ENCODE data around the gene CCDC57.
A peak's percentile ranks its signal among the peaks of the same experiment; 100 is the strongest.
"Not testable (repeated sequence)": the region's sequence is repeated elsewhere in the genome, so short reads cannot be mapped to it uniquely, and the experiment has no call there.

CCDC57 gene

GRCh38 chr17:82212331-82213250 is at the start of gene CCDC57:
Gene CCDC57 (minus strand): TSS chr17:82212842. CDS start chr17:82201944, 10,898 bp downstream.
- peak; percentile 65 for DNase-seq (ENCODE audit: low read depth)

- DNase-seq (ENCODE audit: low read depth) = no peak
These were observed 49.7 kb upstream of the CCDC57 start for GRCh38 chr17:82262344-82262743.

- DNase-seq (ENCODE audit: low read depth) = not testable (repeated sequence)
These were observed 47.6 kb upstream of the CCDC57 start for GRCh38 chr17:82259972-82260961.

GRCh38 chr17:82258555-82258954 is 45.9 kb upstream of the CCDC57 start:
- DNase-seq (ENCODE audit: low read depth) = no peak

GRCh38 chr17:82257473-82257872 is 44.8 kb upstream of the CCDC57 start:
- peak; percentile 64 for DNase-seq (ENCODE audit: low read depth)

- DNase-seq (ENCODE audit: low read depth) = no peak
These were observed 43.7 kb upstream of the CCDC57 start for GRCh38 chr17:82256242-82256885.

- no peak for DNase-seq (ENCODE audit: low read depth)
These were observed 42.8 kb upstream of the CCDC57 start for GRCh38 chr17:82255402-82255972.

- not testable (repeated sequence) for DNase-seq (ENCODE audit: low read depth)
These were observed 42.1 kb upstream of the CCDC57 start for GRCh38 chr17:82254746-82255145.

- not testable (repeated sequence) for DNase-seq (ENCODE audit: low read depth)
These were observed 41.5 kb upstream of the CCDC57 start for GRCh38 chr17:82254096-82254495.

- DNase-seq (ENCODE audit: low read depth) = no peak
These were observed 40.5 kb upstream of the CCDC57 start for GRCh38 chr17:82253179-82253544.

- no peak for DNase-seq (ENCODE audit: low read depth)
These were observed 40.0 kb upstream of the CCDC57 start for GRCh38 chr17:82252511-82253178.

- DNase-seq (ENCODE audit: low read depth) = no peak
These were observed 38.3 kb upstream of the CCDC57 start for GRCh38 chr17:82250868-82251500.

GRCh38 chr17:82249896-82250581 is 37.4 kb upstream of the CCDC57 start:
- no peak for DNase-seq (ENCODE audit: low read depth)

GRCh38 chr17:82248815-82249674 is 36.4 kb upstream of the CCDC57 start:
- no peak for DNase-seq (ENCODE audit: low read depth)

GRCh38 chr17:82247856-82248671 is 35.4 kb upstream of the CCDC57 start:
- no peak for DNase-seq (ENCODE audit: low read depth)

- DNase-seq (ENCODE audit: low read depth) = no peak
These were observed 34.7 kb upstream of the CCDC57 start for GRCh38 chr17:82247182-82247823.

GRCh38 chr17:82246365-82247181 is 33.9 kb upstream of the CCDC57 start:
- no peak for DNase-seq (ENCODE audit: low read depth)
